PC-9 (cell line): Measurements from ENCODE around the gene SLC25A51. TPM values are rescaled to one million over a fixed set of nuclear protein-coding genes. Genes with fewer than 3 reads are reported as not detected.
A peak's percentile ranks its signal among the peaks of the same experiment; 100 is the strongest.

ENCODE experiments used
- BruUV-seq: library from RNA; stranded (reverse); fragments of 400-500 nt; replicated peaks from 2 replicates; lab custom pipeline; 2021; lab: Mats Ljungman, UMichigan
- CTCF ChIA-PET: fragments of 300-600 bp; sonication (Branson Sonifier 250); formaldehyde crosslinking; loops from one replicate; lab custom pipeline; 2022; ENCODE audit warnings: antibody characterized with exemption; lab: Charles Lee
- POLR2A ChIA-PET: fragments of 300-600 bp; sonication (Branson Sonifier 250); formaldehyde crosslinking; loops from one replicate; lab custom pipeline; 2022; ENCODE audit warnings: antibody characterized with exemption; ENCODE audit not compliant: unreplicated experiment; lab: Charles Lee
- DNase-seq, 2 experiments: peaks; one replicate each; pipeline versions ENCODE4 v3.0.0 to v3.0.0-alpha.2; 2015 to 2022; ENCODE audit warnings: mixed read lengths in 1 of 2
- H2AFZ ChIP-seq: fragments of 200-600 bp; sonication (generic); 2 replicates; pipeline ENCODE4 v1.8.1; 2017; ENCODE audit warnings: antibody characterized with exemption
- H3F3A ChIP-seq: fragments of 200-600 bp; sonication (generic); 2 replicates; pipeline ENCODE4 v1.8.1; 2017; ENCODE audit warnings: antibody characterized with exemption, mild to moderate bottlenecking, low read depth; ENCODE audit not compliant: insufficient read depth
- H3K27ac ChIP-seq: fragments of 200-600 bp; sonication (generic); 2 replicates; pipeline ENCODE4 v1.6.1; 2016; ENCODE audit warnings: mixed run types
- H3K27me3 ChIP-seq: fragments of 200-600 bp; sonication (generic); 2 replicates; pipeline ENCODE4 v1.6.1; 2016; ENCODE audit warnings: low read depth, mixed run types; ENCODE audit not compliant: insufficient read depth
- H3K36me3 ChIP-seq: fragments of 200-600 bp; sonication (generic); 2 replicates; pipeline ENCODE4 v1.6.1; 2016; ENCODE audit warnings: low read depth, mixed run types
- H3K4me1 ChIP-seq: fragments of 200-600 bp; sonication (generic); replicated peaks from 2 replicates; pipeline ENCODE4 v1.6.1; 2016; ENCODE audit warnings: mixed run types; ENCODE audit not compliant: insufficient read depth
- H3K4me2 ChIP-seq: fragments of 200-600 bp; sonication (generic); 2 replicates; pipeline ENCODE4 v1.6.1; 2017; ENCODE audit warnings: mixed run types
- H3K4me3 ChIP-seq: fragments of 200-600 bp; sonication (generic); 2 replicates; pipeline ENCODE4 v1.6.1; 2016; ENCODE audit warnings: mixed run types
- H3K79me2 ChIP-seq: fragments of 200-600 bp; sonication (generic); 2 replicates; pipeline ENCODE4 v1.6.1; 2017; ENCODE audit warnings: low read depth, mixed run types
- H3K9me2 ChIP-seq: fragments of 200-600 bp; sonication (generic); 2 replicates; pipeline ENCODE4 v1.8.1; 2017; ENCODE audit warnings: mild to moderate bottlenecking; ENCODE audit not compliant: insufficient read depth
- H3K9me3 ChIP-seq: fragments of 200-600 bp; sonication (generic); 2 replicates; pipeline ENCODE4 v1.8.1; 2016; ENCODE audit warnings: low read depth; ENCODE audit not compliant: insufficient read depth
- H4K20me1 ChIP-seq: fragments of 200-600 bp; sonication (generic); 2 replicates; pipeline ENCODE4 v1.8.1; 2017; ENCODE audit not compliant: insufficient read depth
- EZH2 ChIP-seq: fragments of 200-600 bp; sonication (generic); IDR thresholded peaks from 2 replicates; pipeline ENCODE4 v1.8.0; 2017; ENCODE audit warnings: antibody characterized with exemption, low read depth
- intact Hi-C: fragments of 100-400 bp; cut with micrococcal nuclease; formaldehyde crosslinking; loops from one replicate; pipeline ENCODE4 v1.10.0; 2022; ENCODE audit not compliant: unreplicated experiment
- total RNA-seq: library from RNA; stranded (reverse); gene quantifications from 2 replicates; pipeline ENCODE4 v1.2.3, GENCODE V29; 2021
- TF ChIP-seq, protein P1 (sequence below): fragments of 200-600 bp; sonication (generic); conservative IDR thresholded peaks from 2 replicates; pipeline ENCODE4 v1.6.1; 2017; ENCODE audit warnings: mixed run types, antibody characterized with exemption, mild to moderate bottlenecking, moderate library complexity

The SLC25A51 gene
- total RNA-seq, 1 experiment from 2014 or later = 14.9 TPM

DNA sequence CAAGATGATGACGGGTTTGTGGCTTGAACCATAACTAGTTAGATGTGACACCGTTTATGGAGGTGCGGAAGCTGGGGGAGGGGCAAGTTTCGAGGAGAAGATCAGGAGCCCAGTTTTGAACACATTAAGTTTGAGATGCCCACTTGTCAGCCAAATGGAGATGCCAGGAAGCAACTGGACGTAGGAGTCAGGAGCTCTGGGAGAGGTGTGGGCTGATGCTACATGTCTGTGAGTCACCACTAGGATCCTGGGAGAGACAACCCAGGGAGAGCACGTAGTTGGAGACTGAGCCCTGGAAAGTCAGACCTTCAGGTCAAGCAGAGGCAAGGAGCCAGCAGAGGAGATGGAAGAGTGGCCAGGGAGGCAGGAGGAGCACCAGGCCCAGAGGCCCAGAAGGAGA lies 48.8 kb upstream of the SLC25A51 start:
- ChIA-PET CTCF (no interaction called here), POLR2A (no interaction called here)
- H3F3A ChIP-seq = peaks cover 30% of the 10 kb centered on the region
- H3K9me2 ChIP-seq = no peaks in the 10 kb centered on the region
- peak overlapping the region; percentile 76 for H3K27ac ChIP-seq
- no peaks in the 10 kb centered on the region for H3K27me3 ChIP-seq
- H3K4me2 ChIP-seq = 0 out of 2 replicates have a peak overlapping the region, but pooled peaks have one; percentile 60
- no TSS peak for BruUV-seq
- peaks cover 8% of the 10 kb centered on the region; the same call in 1 of the 2 replicates for H3K36me3 ChIP-seq
- H2AFZ ChIP-seq = no peak overlapping the region
- no peak for DNase-seq
- peaks cover 31% of the 10 kb centered on the region for H3K79me2 ChIP-seq
- TF ChIP-seq EZH2 = no peak
- TF ChIP-seq, protein P1, sequence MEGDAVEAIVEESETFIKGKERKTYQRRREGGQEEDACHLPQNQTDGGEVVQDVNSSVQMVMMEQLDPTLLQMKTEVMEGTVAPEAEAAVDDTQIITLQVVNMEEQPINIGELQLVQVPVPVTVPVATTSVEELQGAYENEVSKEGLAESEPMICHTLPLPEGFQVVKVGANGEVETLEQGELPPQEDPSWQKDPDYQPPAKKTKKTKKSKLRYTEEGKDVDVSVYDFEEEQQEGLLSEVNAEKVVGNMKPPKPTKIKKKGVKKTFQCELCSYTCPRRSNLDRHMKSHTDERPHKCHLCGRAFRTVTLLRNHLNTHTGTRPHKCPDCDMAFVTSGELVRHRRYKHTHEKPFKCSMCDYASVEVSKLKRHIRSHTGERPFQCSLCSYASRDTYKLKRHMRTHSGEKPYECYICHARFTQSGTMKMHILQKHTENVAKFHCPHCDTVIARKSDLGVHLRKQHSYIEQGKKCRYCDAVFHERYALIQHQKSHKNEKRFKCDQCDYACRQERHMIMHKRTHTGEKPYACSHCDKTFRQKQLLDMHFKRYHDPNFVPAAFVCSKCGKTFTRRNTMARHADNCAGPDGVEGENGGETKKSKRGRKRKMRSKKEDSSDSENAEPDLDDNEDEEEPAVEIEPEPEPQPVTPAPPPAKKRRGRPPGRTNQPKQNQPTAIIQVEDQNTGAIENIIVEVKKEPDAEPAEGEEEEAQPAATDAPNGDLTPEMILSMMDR = no peak
- intact Hi-C loops = loop anchor here (1.0 to 5.0 kb wide), 3 partner anchors 40 to 115 kb away; partner anchors contain the start of gene SHB
- H4K20me1 ChIP-seq = no peaks in the 10 kb centered on the region; the same call in 1 of the 2 replicates
- peaks cover 29% of the 10 kb centered on the region for H3K4me1 ChIP-seq
- H3K4me3 ChIP-seq = no peak overlapping the region
- no peaks in the 10 kb centered on the region for H3K9me3 ChIP-seq

DNA sequence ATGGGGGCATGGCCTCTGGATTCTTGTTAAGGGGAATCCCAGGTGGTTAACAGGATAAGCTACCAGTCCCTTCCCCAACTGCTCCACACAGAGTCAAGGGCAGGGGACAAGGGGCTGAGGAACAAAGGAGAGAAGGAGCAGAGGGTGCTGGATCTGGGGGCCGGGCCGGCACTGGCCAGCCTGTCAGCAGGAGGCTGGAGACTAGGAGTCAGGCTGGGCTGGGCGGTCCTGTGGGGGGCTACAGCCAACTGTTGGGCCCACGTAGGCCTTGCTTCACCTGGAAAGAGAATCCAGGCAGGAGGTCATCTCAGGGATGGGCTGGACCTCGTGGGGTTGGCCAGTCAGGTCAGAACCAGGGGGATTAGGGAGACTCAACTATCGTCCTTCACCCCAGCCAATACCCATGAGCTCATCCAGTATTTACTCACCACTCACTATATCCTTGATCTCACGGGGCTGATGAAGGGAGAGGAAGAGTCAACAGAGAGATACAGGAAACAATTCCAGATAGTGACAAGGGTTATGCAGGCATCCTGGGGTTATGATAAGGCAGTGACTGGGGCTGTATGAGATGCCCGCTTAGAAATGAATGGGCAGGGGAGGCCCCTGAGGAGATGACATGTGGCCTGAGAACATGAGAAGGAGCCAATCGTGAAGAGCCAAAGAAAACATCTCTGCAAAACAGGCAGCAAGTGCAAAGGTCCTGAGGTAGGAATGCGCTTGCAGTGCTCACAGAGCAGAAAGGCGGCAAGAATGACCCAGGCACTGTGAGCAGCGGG lies 47.9 kb upstream of the SLC25A51 start:
- intact Hi-C loops = loop anchor here (5.0 kb wide), 2 partner anchors 40 to 115 kb away; partner anchors contain the start of gene SHB
- Histone ChIP-seq H3K79me2 (peaks cover 30% of the 10 kb centered on the region), H3K9me2 (no peaks in the 10 kb centered on the region), H2AFZ (no peak overlapping the region), H3K4me2 (no peak overlapping the region), H3K4me3 (no peak overlapping the region), H3K9me3 (no peaks in the 10 kb centered on the region), H3F3A (peaks cover 30% of the 10 kb centered on the region), H4K20me1 (peaks cover 8% of the 10 kb centered on the region; the same call in 1 of the 2 replicates), H3K27ac (no peak overlapping the region), H3K4me1 (peaks cover 32% of the 10 kb centered on the region), H3K27me3 (no peaks in the 10 kb centered on the region), H3K36me3 (peaks cover 14% of the 10 kb centered on the region)
- no TSS peak for BruUV-seq
- TF ChIP-seq, protein P1 = no peak
- no peak for TF ChIP-seq EZH2
- POLR2A ChIA-PET = no interaction called here
- CTCF ChIA-PET = no interaction called here
- DNase-seq = no peak

DNA sequence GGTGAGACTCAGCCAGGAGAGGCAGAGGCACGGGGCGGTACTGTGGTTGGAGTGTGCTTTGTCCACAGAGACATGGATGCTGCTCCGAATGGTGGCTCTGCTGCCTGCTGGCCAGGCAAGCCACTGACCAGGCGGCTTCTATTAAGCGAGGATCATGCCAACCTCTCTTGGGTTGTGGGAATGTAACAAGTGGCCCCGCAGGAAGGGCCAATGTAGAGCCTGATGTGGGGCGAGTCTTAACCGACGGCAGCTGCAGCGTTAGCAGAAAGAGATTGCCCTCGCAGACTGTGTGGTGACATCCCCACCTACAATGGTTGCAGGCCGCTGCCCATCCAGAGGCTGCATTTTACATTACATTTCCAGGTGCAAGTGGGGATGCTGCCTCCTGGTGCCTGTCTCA lies 46.6 kb upstream of the SLC25A51 start:
- no peaks in the 10 kb centered on the region for H3K9me2 ChIP-seq
- ChIA-PET POLR2A (no interaction called here), CTCF (interaction anchor here (0.5 kb wide), 2 partner anchors 14 to 36 kb away, joined by 3 to 4 read pairs; no protein-coding TSS in a partner anchor)
- DNase-seq = no peak
- no peaks in the 10 kb centered on the region for H3K9me3 ChIP-seq
- no peak overlapping the region for H3K27ac ChIP-seq
- peaks cover 28% of the 10 kb centered on the region for H3F3A ChIP-seq
- H3K27me3 ChIP-seq = no peaks in the 10 kb centered on the region
- H4K20me1 ChIP-seq = peaks cover 11% of the 10 kb centered on the region; the same call in 1 of the 2 replicates
- H3K36me3 ChIP-seq = peaks cover 14% of the 10 kb centered on the region
- no peak overlapping the region for H3K4me3 ChIP-seq
- TF ChIP-seq, protein P1 = no peak
- TF ChIP-seq EZH2 = no peak
- intact Hi-C loops = loop anchor here (5.0 kb wide), 2 partner anchors 38 to 117 kb away; partner anchors contain the start of gene SHB
- H2AFZ ChIP-seq = no peak overlapping the region
- no TSS peak for BruUV-seq
- peaks cover 32% of the 10 kb centered on the region for H3K79me2 ChIP-seq
- H3K4me2 ChIP-seq = no peak overlapping the region
- peaks cover 40% of the 10 kb centered on the region for H3K4me1 ChIP-seq
